Mesenchymal stem cell (in vitro differentiated cells and primary cell): ENCODE data around the gene ARRB2.

Experiments used
- DNase-seq: peaks from one replicate; pipeline ENCODE4 v3.0.0-alpha.2; 2013
- H2AFZ ChIP-seq: one replicate; pipeline ENCODE4 v1.6.1; 2013; ENCODE audit warnings: low read depth, mild to moderate bottlenecking, control low read depth, inconsistent platforms, low read length, moderate library complexity
- H2AK5ac ChIP-seq: 2 replicates; pipeline ENCODE4 v1.6.1; 2013; ENCODE audit warnings: low read length, moderate library complexity, mild to moderate bottlenecking, inconsistent platforms; ENCODE audit not compliant: severe bottlenecking
- H2BK120ac ChIP-seq: one replicate; pipeline ENCODE4 v1.6.1; 2013; ENCODE audit warnings: low read depth, mild to moderate bottlenecking, inconsistent platforms, low read length, moderate library complexity
- H2BK12ac ChIP-seq, 2 experiments: one replicate each; pipeline ENCODE4 v1.6.1; 2013; ENCODE audit warnings: inconsistent platforms in 2 of 2, low read length in 2 of 2, mild to moderate bottlenecking in 2 of 2, moderate library complexity in 2 of 2, control low read depth in 1 of 2
- H2BK15ac ChIP-seq: one replicate; pipeline ENCODE4 v1.6.1; 2013; ENCODE audit warnings: mild to moderate bottlenecking, low read depth, inconsistent platforms; ENCODE audit not compliant: poor library complexity, severe bottlenecking
- H2BK5ac ChIP-seq: 2 replicates; pipeline ENCODE4 v1.6.1; 2013; ENCODE audit warnings: low read depth, mild to moderate bottlenecking, low read length, control low read depth, inconsistent platforms; ENCODE audit not compliant: poor library complexity, severe bottlenecking
- H3K14ac ChIP-seq, 2 experiments: one replicate each; pipeline ENCODE4 v1.6.1; 2013; ENCODE audit warnings: inconsistent platforms in 2 of 2, low read length in 2 of 2, control low read depth in 1 of 2, mild to moderate bottlenecking in 1 of 2, moderate library complexity in 1 of 2
- H3K18ac ChIP-seq, 2 experiments: one replicate each; pipeline ENCODE4 v1.6.1; 2013; ENCODE audit warnings: inconsistent platforms in 2 of 2, low read length in 2 of 2, control low read depth in 1 of 2, low read depth in 1 of 2, mild to moderate bottlenecking in 1 of 2
- H3K23ac ChIP-seq, 2 experiments: one replicate each; pipeline ENCODE4 v1.6.1; 2013; ENCODE audit warnings: inconsistent platforms in 2 of 2, low read length in 2 of 2, mild to moderate bottlenecking in 2 of 2, moderate library complexity in 2 of 2, control low read depth in 1 of 2
- H3K27ac ChIP-seq: 2 replicates; pipeline ENCODE4 v1.5.1; 2013; ENCODE audit warnings: mild to moderate bottlenecking, moderate library complexity, low read length, control low read depth, inconsistent platforms; ENCODE audit not compliant: poor library complexity, severe bottlenecking
- H3K27me3 ChIP-seq, 2 experiments: 2 replicates each; pipeline versions ENCODE4 v1.6.1 to v1.7.0; 2013; ENCODE audit warnings: low read length in 2 of 2, mild to moderate bottlenecking in 2 of 2, moderate library complexity in 2 of 2, control low read depth in 1 of 2, inconsistent platforms in 1 of 2; ENCODE audit not compliant: control insufficient read depth in 1 of 2, insufficient read depth in 1 of 2
- H3K36me3 ChIP-seq, 2 experiments: 2 replicates each; pipeline versions ENCODE4 v1.6.1 to v1.7.0; 2013; ENCODE audit warnings: low read length in 2 of 2, control low read depth in 1 of 2, inconsistent platforms in 1 of 2, low read depth in 1 of 2, mild to moderate bottlenecking in 1 of 2; ENCODE audit not compliant: insufficient read depth in 2 of 2, control insufficient read depth in 1 of 2
- H3K4ac ChIP-seq, 2 experiments: one replicate each; pipeline ENCODE4 v1.6.1; 2013; ENCODE audit warnings: inconsistent platforms in 2 of 2, low read length in 2 of 2, mild to moderate bottlenecking in 2 of 2, moderate library complexity in 2 of 2, control low read depth in 1 of 2, low read depth in 1 of 2
- H3K4me1 ChIP-seq: 2 replicates; pipeline ENCODE4 v1.6.1; 2013; ENCODE audit warnings: low read depth, low read length, control low read depth; ENCODE audit not compliant: control insufficient read depth, insufficient read depth
- H3K4me2 ChIP-seq: 2 replicates; pipeline ENCODE4 v1.6.1; 2013; ENCODE audit warnings: low read length, mild to moderate bottlenecking, inconsistent platforms; ENCODE audit not compliant: poor library complexity, severe bottlenecking
- H3K4me3 ChIP-seq, 2 experiments: 2 replicates each; pipeline versions ENCODE4 v1.5.1 to v1.7.0; 2013; ENCODE audit warnings: low read length in 2 of 2, mild to moderate bottlenecking in 2 of 2, control low read depth in 1 of 2, low read depth in 1 of 2; ENCODE audit not compliant: insufficient read depth in 1 of 2
- H3K79me1 ChIP-seq: replicated peaks from 2 replicates; pipeline ENCODE4 v1.6.1; 2013; ENCODE audit warnings: mild to moderate bottlenecking, control low read depth, low read length, inconsistent platforms; ENCODE audit not compliant: poor library complexity, severe bottlenecking
- H3K9ac ChIP-seq: 2 replicates; pipeline ENCODE4 v1.7.0; 2013; ENCODE audit warnings: mild to moderate bottlenecking, low read length, moderate library complexity
- H3K9me3 ChIP-seq: 2 replicates; pipeline ENCODE4 v1.7.0; 2013; ENCODE audit warnings: mild to moderate bottlenecking, low read length; ENCODE audit not compliant: control insufficient read depth
- H4K8ac ChIP-seq: one replicate; pipeline ENCODE4 v1.6.1; 2013; ENCODE audit warnings: inconsistent platforms, mild to moderate bottlenecking, low read length, moderate library complexity
- H4K91ac ChIP-seq: one replicate; pipeline ENCODE4 v1.6.1; 2013; ENCODE audit warnings: mild to moderate bottlenecking, low read length, inconsistent platforms
- WGBS: methylation state at CpG from one replicate; pipeline ENCODE4 v1.1.7; 2013; ENCODE audit warnings: mixed read lengths; 5-methylcytosine and 5-hydroxymethylcytosine counted together

Gene ARRB2

DNA sequence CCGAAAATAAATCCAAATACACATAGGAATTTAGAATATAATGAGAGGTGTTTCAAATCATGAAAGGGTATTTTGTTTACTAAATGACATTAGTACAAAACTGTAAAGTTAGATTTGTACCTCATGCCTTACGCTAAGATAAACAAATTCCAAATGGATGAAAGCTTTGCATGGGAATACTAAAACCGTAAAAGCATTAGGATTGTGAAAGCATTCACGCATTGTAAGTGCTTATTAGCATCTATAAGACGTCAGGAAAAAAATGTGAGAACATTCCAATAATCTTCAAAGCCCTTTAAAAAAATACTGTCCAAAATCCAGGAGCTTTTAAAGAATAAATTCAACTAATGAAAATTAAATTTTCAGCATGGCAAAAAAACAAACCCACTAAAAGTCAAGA is 44.1 kb upstream of the ARRB2 start:
- H3K18ac ChIP-seq = no peak overlapping the region
- H3K4me1 ChIP-seq = no peaks in the 10 kb centered on the region
- no peak overlapping the region for H4K8ac ChIP-seq
- H3K79me1 ChIP-seq = no peaks in the 10 kb centered on the region
- no peak overlapping the region for H3K9ac ChIP-seq
- no peaks in the 10 kb centered on the region for H3K9me3 ChIP-seq
- H3K4me3 ChIP-seq = no peak overlapping the region
- H3K36me3 ChIP-seq = peaks cover 11 to 12% of the 10 kb centered on the region in 2 experiments
- no peak overlapping the region for H3K27ac ChIP-seq
- H2AK5ac ChIP-seq = no peak overlapping the region
- H3K23ac ChIP-seq = no peak overlapping the region
- H3K4ac ChIP-seq = no peak overlapping the region
- H3K4me2 ChIP-seq = no peak overlapping the region
- H3K14ac ChIP-seq = no peak overlapping the region
- no peak overlapping the region for H2BK12ac ChIP-seq
- H2BK5ac ChIP-seq = no peak overlapping the region
- no peak overlapping the region for H2BK15ac ChIP-seq
- no peak overlapping the region for H4K91ac ChIP-seq
- no peak overlapping the region for H2BK120ac ChIP-seq
- peaks cover 23 to 50% of the 10 kb centered on the region in 2 experiments for H3K27me3 ChIP-seq
- 71% methylated on average over 4 of the region's 5 CpGs for WGBS
- no peak overlapping the region for H2AFZ ChIP-seq
- DNase-seq = no peak

DNA sequence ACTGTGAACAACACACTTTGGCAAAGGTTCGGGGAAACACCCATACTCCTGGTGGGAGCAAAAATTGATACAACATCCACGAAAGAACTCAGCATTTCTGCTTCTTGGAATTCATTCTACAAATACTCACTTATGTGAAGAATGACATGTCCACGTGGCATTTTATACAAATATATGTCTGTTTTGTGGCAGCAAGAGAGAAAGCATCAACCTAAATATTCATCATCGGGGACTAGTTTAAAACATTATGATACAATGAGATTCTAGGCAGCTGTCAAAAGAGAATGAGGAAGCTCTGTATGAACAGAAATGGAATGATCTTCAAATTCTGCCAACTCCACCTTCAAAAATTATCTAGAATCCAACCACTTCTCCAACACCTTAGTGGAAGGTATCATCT is 43.3 kb upstream of the ARRB2 start:
- DNase-seq = no peak
- Histone ChIP-seq H4K8ac (no peak overlapping the region), H3K14ac (no peak overlapping the region), H3K9ac (no peak overlapping the region), H4K91ac (no peak overlapping the region), H3K23ac (no peak overlapping the region), H3K4me3 (no peak overlapping the region), H3K4me2 (no peak overlapping the region), H2BK5ac (no peak overlapping the region), H2BK12ac (no peak overlapping the region), H3K4me1 (no peaks in the 10 kb centered on the region), H2BK120ac (no peak overlapping the region), H3K9me3 (no peaks in the 10 kb centered on the region), H3K36me3 (peaks cover 19 to 20% of the 10 kb centered on the region in 2 experiments), H3K79me1 (no peaks in the 10 kb centered on the region), H2BK15ac (no peak overlapping the region), H3K18ac (no peak overlapping the region), H3K27me3 (peaks cover 23 to 46% of the 10 kb centered on the region in 2 experiments), H2AFZ (no peak overlapping the region), H2AK5ac (no peak overlapping the region), H3K4ac (no peak overlapping the region), H3K27ac (no peak overlapping the region)
- 100% methylated on average over 1 of the region's 4 CpGs for WGBS

DNA sequence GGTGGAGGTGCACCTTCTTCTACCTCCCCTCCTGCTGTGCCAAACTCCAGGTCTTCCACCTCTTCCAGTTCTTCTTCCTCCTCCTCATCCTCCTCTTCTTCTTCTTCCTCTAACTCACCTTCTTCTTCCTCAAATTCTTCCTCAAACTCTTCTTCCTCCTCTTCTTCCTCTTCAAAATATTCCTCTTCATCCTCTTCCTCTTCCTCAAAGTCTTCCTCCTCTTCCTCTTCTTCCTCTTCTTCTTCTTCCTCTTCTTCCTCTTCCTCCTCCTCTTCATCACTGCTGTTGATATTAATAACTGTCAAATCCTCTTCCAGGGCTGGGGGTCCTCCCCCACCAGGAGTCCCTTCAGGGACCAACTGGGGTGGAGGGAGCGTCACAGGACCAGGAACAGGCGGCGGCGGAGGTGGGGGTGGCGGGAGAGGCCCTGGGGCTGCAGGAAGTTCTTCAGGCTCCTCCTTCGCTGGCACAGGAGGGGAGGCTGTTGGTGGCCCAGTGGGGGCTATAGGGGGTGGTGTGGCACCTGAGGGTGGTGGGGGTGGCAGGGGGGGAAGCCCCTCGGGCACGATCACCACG is 38.3 kb upstream of the ARRB2 start:
- Histone ChIP-seq H2BK120ac (no peak overlapping the region), H3K27ac (no peak overlapping the region), H3K27me3 (peaks cover 0 to 6% of the 10 kb centered on the region in 2 experiments), H4K91ac (no peak overlapping the region), H3K4me2 (no peak overlapping the region), H3K79me1 (peaks cover 6% of the 10 kb centered on the region), H4K8ac (no peak overlapping the region), H2AK5ac (no peak overlapping the region), H2AFZ (no peak overlapping the region), H3K18ac (no peak overlapping the region), H3K14ac (no peak overlapping the region), H3K23ac (no peak overlapping the region), H3K4ac (no peak overlapping the region), H3K36me3 (peaks cover 60 to 67% of the 10 kb centered on the region in 2 experiments), H2BK15ac (no peak overlapping the region), H3K9me3 (no peaks in the 10 kb centered on the region), H3K9ac (no peak overlapping the region), H3K4me1 (no peaks in the 10 kb centered on the region), H3K4me3 (no peak overlapping the region), H2BK5ac (no peak overlapping the region), H2BK12ac (no peak overlapping the region)
- DNase-seq = no peak
- 100% methylated on average over 5 of the region's 9 CpGs for WGBS

DNA sequence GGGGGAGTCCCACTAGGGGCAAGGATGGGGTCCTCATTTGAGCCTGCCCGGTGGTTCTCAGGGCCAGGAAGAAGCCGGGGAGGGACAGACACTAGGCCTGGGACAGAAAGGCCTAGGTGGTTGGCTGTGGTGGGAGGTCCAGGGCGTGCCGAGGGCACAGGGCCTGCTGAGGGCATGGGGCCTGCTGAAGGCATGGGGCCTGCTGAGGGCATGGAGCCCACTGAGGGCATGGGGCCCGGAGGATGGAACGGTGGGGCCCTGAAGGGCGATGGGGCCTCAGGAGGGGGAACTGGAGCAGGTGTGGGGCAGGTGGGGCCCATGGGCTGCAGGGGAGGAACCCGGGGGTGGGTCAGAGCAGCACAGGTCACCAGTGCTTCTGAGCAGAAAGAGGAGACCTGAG is 37.7 kb upstream of the ARRB2 start:
- Histone ChIP-seq H3K9ac (no peak overlapping the region), H3K4ac (no peak overlapping the region), H2BK5ac (no peak overlapping the region), H3K4me3 (no peak overlapping the region), H3K27ac (no peak overlapping the region), H2BK12ac (no peak overlapping the region), H2AFZ (no peak overlapping the region), H3K36me3 (peaks cover 65 to 67% of the 10 kb centered on the region in 2 experiments), H3K23ac (no peak overlapping the region), H3K9me3 (no peaks in the 10 kb centered on the region), H2BK15ac (no peak overlapping the region), H4K8ac (no peak overlapping the region), H3K18ac (no peak overlapping the region), H2BK120ac (no peak overlapping the region), H4K91ac (no peak overlapping the region), H3K79me1 (peaks cover 6% of the 10 kb centered on the region), H3K4me1 (no peaks in the 10 kb centered on the region), H3K14ac (no peak overlapping the region), H3K27me3 (peaks cover 0 to under 1% of the 10 kb centered on the region in 2 experiments), H3K4me2 (no peak overlapping the region), H2AK5ac (no peak overlapping the region)
- 95% methylated on average over 8 of the region's 8 CpGs for WGBS
- no peak for DNase-seq
